Epithelial cell of esophagus (primary cell): Measurements from ENCODE around the gene GBX1.

Experiments
- DNase-seq: peaks from one replicate; pipeline ENCODE4 v3.0.0; 2010; ENCODE audit warnings: low read depth
- H3K4me3 ChIP-seq: 2 replicates; pipeline ENCODE4 v1.5.1; 2011; ENCODE audit warnings: mild to moderate bottlenecking, low read length, control low read depth
- TF ChIP-seq, protein P1 (sequence below): IDR thresholded peaks from 2 replicates; pipeline ENCODE4 v1.5.1; 2011; ENCODE audit warnings: low read depth, mild to moderate bottlenecking, low read length, control low read depth, inconsistent platforms; ENCODE audit not compliant: insufficient read depth; ENCODE audit errors: missing control alignments

The GBX1 gene

DNA sequence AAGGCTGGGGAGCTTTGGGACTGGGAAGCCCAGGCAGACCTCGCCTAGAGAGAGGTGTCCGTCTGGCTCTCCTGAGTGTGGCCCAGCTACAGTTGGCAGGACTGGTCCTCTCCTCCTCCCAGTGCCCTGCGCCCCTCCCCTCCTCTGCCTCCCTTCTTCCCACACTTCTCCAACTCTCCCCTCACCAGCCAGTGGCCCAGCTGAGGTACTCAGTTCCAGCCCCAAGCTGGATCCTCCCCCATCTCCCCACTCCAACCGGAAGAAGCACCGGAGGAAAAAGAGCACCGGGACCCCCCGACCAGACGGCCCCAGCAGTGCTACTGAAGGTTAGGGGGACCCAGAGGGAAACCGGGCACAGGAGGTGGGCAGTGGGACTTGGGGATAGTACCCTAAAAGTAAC is 27.7 kb downstream of the GBX1 start:
- TF ChIP-seq, protein P1, sequence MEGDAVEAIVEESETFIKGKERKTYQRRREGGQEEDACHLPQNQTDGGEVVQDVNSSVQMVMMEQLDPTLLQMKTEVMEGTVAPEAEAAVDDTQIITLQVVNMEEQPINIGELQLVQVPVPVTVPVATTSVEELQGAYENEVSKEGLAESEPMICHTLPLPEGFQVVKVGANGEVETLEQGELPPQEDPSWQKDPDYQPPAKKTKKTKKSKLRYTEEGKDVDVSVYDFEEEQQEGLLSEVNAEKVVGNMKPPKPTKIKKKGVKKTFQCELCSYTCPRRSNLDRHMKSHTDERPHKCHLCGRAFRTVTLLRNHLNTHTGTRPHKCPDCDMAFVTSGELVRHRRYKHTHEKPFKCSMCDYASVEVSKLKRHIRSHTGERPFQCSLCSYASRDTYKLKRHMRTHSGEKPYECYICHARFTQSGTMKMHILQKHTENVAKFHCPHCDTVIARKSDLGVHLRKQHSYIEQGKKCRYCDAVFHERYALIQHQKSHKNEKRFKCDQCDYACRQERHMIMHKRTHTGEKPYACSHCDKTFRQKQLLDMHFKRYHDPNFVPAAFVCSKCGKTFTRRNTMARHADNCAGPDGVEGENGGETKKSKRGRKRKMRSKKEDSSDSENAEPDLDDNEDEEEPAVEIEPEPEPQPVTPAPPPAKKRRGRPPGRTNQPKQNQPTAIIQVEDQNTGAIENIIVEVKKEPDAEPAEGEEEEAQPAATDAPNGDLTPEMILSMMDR = no peak
- H3K4me3 ChIP-seq = no peak overlapping the region
- DNase-seq = no peak

DNA sequence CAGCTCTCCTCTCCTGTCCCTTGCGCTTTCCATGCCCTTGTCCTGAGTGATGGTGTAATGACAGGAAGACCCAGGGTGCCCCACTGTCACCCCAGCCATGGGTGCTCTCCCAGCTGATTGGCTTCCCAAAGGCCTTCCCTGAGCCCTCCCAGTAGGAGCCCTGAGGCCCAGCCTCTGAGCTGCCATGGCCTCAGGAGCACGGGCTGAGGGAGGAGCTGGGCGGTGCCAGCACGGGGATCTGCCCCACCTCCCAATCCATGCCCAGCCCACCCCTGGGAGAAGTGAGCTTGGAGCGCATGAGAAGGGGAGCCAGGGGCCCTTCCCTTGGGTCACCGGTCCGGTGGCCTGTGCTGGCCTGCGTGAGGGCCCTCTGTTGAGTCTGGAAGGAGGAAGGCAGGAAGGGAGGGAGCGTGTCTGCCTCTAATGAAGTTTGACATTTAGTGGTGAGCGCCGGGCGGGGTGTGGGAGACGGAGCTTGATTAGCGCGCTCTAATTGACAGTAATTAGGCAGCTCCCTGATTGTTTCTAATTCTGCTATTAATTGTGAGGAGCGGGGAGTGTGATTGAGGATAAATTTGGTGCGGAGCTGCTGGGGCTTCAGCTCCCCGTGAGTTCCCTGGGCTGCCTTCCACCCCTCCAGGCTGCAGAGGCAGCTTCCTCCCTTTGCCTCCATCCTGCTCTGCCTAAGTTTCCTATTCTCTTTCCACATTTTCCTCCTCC is 28.3 kb downstream of the GBX1 start:
- DNase-seq = no peak
- H3K4me3 ChIP-seq = no peak overlapping the region
- TF ChIP-seq, protein P1 = no peak

DNA sequence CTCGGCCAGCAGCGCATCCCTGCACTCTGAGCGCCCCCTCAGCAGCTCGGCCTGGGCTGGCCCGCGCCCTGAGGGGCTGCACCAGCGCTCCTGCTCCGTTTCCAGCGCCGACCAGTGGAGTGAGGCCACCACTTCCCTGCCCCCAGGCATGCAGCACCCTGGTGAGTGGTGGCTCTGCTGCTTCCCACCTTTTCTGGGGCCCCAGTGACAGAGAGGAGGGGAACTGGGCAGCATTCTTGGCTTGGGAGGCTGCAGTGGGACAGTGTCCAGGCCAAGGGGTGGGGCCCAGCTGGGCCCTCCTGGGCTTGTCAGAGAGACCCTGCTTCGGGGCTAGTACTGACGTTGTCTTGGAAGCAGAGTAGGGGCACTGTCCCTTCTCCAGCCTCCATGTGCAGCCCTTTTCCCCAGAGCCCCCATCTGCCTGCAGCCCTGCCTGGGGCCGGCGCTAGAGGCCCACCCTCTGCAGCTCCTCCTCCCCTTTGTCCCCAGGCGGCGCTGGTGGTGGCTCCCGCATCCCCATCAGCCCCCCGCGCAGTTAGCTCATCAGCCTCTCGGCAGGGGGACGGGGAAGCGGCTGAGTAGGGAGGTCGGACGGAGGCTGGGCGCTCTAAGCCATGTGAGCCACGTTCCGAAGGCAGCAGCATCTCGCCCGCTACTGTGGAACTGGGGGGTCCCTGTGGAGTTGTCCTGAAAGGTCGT is 29.2 kb downstream of the GBX1 start:
- DNase-seq = no peak
- H3K4me3 ChIP-seq = no peak overlapping the region
- TF ChIP-seq, protein P1 = no peak

DNA sequence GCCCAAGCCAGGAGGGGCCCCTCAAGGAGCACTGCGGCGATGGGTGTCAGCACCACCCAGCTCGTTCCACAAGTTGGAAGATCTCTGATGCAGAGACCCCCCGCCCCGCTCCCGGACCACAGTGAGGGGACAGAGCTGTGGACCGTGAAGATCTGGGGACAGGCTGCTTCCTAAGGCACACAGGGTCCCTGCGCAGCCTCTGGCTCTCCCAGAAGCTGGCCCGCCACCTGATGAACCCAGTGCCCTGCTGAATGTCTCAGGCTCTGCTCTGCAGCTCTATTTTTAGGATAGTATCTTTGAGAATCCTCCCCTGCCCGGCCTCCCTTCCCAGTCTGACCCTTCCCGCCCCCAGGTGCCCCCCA is 29.7 kb downstream of the GBX1 start:
- H3K4me3 ChIP-seq = no peak overlapping the region
- TF ChIP-seq, protein P1 = no peak
- no peak for DNase-seq

DNA sequence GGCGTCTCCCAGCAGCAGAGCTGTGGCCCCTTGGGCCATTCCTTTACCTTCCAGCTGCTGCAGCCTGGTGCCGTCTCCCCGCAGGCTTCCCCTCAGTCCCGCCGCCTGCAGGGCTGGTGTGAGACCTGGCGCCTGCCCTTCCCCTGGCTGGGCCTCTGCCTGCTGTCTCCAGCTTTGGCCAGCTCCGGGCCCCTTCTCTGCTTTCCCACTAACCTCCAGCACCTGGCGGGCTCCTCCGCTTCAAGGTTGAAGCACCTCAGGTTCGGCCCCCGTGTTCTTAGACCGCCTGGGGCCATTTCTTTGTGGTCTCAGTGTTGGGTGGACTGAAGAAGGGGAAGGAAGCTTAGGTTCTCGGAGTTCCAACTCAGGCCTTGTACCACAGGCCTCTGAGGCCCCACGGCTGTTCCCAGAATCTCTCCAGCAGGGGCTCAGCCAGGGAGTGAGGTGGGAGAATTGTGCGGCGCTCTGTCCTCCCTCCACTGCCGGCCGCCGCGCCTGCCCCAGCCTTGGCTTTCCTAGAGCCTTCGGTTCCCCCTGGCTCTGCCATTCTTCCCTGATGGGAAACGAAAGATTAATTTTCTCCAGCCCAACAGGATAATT is 30.3 kb downstream of the GBX1 start:
- TF ChIP-seq, protein P1 = no peak

DNA sequence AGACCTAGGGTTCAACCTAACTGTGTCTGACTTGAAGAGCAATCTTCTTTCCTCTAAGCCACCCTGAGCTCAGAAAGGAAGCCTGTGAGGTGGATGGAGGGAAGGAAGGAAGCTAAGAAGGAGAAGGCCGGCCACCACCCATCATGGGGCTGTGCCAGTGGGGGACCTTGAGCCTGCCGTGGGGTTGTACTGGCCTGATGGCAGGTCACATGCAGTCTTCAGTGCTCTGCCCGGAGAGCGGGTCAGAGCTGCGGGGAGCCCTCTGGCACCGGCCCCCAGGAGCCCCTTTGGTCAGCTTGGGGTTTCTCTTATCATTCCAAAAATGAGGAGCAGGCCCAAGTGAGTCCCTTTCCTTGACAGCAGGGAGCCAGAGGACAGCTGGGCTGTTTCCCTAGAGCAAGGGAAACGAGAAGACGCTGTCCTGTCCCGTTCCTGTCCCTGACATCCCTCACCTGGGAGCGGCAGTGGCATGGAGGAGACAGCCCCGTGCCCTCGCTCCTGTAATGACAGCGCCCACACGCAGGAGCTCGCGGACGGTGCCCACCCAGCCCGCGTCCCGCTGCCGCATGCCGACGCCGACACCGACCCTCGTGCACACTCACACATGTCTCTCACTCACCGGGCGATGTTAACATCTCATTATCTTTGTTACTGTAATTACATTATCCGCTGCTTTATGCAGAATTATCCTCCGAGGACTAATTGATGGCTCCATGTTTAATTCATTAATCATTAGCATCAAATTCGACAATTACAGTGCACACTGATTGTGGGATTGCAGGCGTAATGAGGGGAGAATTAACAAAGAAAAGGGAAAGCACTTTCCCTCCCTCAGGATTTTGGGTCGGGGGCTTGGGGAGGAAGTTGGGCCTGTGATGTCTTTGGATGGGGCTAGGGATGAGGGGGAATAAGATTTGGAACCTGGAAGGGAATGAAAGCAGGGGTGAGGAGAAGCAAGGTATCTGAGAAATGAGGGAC is 31.3 kb downstream of the GBX1 start:
- no peak overlapping the region for H3K4me3 ChIP-seq
- TF ChIP-seq, protein P1 = no peak
- DNase-seq = no peak

More for the DNA sequence above, 30.3 kb downstream of the GBX1 start:
- H3K4me3 ChIP-seq = no peak overlapping the region
- DNase-seq = no peak
